GM21367 (cell line): Measurements from ENCODE around the gene CCL20.
"Not testable (repeated sequence)": the region's sequence is repeated elsewhere in the genome, so short reads cannot be mapped to it uniquely, and the experiment has no call there.

ENCODE experiments used
- ATAC-seq: cut with Tn5 transposase; IDR thresholded peaks from one replicate; pipeline ENCODE4 v1.9.1; 2021; ENCODE audit not compliant: unreplicated experiment

The CCL20 gene, protein sequence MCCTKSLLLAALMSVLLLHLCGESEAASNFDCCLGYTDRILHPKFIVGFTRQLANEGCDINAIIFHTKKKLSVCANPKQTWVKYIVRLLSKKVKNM

DNA sequence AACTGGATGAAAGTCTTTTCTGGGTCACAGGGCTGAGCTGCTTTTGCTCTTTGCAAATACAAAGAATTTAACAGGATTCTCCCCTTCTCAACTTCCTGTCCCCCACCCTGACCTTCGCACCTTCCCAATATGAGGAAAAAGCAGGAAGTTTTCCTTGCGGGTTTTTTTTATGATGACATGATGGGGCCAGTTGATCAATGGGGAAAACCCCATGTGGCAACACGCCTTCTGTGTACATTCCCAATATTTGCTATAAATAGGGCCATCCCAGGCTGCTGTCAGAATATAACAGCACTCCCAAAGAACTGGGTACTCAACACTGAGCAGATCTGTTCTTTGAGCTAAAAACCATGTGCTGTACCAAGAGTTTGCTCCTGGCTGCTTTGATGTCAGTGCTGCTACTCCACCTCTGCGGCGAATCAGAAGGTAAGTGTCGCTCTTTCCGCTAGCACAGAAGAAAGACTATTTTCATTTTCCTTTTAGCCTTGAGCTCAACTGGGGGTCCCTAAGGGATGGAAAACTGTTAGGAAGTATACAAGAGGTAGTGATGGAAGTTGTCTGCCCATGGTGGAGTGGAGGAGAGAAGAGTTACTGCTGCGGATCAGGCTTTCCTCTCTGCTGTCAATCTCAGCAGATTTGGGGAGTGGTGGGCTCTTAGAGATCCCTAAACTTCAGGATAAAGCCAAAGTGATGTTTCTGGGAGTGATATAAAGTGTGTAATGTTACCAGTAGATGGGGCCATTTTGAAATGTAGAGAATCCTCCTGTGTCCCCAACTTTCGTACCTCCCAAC, at the start of gene CCL20:
Gene CCL20, plus strand, starts transcription at position 281 of the 792 bp plus-strand sequence. Its CDS starts 70 bp downstream, at position 351.
- ATAC-seq = no peak

DNA sequence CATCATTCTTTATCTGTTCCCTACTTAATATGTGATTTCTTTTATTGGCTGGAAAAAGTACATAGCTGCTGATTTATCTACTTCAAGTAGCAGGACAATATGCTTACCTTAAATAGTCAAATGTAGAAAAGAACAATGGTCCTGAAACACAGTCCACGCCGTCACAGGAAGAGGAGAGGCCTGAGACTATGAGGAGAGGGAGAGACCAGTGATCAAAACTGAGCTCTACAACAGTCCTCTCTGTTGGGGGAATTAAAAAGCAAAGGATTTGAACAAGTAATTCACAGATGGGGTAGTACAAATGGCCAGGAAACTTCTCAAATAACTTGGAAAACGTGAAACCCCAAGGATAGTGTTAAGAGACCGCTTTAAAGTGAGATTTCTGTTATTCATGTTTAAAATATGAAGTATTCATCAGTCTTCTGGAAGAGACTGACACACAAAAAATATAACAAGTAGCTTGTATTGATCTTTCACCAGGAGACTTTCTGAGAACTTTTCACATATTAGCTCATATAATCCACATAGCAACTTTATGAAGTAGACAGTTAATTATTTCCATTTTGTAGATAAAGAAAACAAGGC, 47.8 kb upstream of the CCL20 start:
- ATAC-seq = no peak

DNA sequence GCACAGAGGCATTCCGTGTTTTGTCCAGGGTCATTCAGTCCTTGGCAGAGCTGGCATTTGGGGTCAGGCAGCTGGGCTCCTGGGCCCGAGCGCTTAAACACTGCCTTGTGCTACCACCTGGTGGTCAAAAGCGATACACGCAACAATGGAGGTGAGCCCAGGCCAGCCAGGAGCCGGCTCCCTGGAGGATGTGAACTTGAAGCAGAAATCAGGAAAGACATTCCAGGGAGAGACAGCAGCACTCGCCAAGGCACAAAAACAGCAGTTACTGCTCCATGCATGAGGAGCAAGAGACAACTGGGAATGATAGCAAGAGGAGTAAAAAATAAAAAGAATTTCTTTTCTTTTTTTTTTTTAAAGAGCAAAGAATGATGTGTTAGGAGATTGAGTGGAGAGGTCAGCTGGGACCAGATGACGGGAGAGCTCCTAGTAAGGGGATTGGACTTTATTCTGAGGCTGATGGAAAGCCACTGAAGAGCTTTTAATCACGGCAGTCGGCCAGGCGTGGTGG, 47.2 kb upstream of the CCL20 start:
- ATAC-seq = peak; percentile 98

DNA sequence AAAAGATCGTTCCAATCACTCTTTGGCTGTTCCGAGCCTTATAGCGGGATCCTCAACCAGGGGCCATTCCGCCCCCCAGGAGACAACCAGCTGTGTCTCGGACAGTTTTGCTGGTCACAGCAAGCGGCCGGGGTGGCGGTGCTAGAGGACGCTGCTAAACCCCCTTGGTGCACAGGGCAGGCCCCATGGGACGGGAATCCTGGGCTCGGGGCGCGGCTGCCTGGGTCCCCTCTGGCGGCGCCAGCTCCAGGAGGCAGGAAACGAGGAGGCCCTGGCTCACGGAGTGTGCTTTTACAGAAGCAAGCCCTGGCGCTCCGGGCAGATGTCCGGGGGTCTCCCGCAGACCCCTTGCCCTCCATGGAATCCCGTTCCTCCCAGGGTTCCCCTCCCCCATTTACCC, 45.8 kb upstream of the CCL20 start:
- ATAC-seq = no peak

DNA sequence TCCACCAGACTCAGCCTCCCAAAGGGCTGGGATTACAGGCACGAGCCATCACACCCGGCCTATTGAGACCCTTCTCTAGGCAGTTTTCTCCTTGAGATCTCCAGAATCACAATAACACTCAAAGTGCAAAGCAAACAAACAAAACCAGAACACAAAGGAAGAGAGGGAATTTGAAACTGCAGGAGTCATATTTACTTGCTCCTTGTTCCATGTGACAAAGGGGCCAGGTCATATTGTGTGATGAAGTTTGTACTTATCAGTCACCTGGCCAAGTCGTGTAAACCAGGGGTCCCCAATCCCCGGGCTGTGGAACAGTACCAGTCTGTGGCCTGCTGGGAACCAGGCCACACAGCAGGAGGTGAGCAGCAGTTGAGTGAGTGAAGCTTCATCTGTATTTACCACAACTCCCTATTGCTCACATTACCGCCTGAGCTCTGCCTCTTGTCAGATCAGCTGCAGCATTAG, 41.4 kb upstream of the CCL20 start:
- ATAC-seq = no peak

DNA sequence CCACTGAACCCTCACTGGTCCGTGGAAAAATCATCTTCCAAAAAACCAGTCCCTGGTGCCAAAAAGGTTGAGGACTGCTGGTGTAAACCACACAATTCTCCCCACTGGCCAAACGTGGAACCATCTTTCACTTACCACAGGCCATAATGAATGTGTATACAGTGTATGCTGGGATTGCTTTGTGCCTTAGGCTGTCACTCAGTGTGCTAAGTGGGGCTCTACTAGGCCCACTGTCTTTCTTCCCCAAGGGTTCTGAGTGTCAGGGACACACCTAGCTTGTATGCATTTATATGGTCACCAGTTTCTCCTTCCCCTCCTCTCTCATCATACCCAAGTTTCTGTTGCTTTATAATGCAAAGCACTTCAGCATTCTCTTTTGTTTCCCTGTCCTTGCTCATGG, 40.7 kb upstream of the CCL20 start:
- ATAC-seq = no peak

DNA sequence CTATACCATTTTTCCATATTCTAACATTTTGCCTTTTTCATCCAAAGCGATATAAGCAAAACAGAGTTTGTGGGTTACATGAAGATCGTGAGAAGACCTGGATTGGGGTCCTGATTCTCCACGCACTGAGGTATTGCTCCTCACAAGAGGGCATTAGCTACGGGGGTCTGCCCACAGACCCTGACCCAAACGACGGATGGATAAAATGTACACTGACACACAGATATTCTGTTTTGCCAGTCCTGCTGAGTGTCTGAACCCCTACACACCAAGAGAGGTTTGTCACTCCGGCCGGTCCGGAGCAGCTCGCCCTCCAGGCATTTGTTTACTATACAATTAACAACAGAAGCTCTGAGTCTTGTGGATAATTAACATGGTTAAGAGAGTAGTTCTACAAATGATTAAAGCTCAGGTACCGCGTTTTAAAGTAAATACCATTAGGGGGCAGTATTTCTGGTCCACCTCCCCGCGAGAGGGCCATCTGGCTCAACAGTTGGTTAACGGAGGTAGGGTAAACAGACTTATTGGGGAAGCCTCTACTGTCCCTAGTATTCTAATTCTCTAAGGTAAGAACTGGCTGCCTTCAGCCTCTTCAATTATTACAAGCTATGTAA, 39.5 kb upstream of the CCL20 start:
- no peak for ATAC-seq

DNA sequence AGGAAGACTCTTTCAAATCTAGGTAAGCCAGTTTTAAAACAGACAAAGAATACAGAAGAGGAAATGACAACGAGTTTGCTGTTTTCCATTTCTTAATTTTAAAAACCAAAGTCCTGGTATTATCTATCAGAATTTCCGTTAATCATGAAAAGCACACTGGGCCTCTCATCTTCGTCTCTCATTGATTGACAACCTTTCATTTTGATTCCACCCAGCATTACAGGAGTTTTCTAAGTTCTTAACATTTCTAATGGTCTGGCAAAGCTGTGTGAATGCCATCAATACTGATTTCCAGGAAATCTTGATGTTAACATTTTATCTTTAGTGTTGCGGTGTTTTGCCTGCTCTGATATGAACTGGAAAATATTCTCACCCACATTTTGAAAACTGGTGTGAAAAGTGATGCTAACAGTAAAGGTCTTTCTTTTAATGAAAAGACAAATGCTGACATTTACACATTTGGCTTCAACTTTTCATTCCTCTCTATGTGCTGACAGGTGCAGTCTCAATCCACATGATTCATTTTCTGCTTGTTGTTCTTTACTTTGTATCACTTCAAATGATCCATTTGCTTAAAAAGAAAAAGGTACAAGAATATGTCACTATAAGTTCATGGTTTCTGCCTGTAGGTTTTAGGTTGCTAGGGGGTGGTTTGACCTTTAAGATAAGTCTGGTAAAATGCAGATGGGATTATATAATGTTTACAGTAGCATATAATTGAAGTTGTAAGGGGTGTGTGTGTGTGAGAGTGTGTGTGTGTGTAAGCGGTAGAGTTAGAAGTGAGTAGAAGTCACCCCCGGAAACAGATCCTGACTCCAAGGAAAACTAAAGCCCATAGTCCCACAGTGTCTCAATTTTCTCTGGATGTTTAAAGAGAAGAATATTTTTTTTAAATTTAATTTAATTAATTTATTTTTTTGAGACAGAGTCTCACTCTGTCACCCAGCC, 38.5 kb upstream of the CCL20 start:
- ATAC-seq = no peak

DNA sequence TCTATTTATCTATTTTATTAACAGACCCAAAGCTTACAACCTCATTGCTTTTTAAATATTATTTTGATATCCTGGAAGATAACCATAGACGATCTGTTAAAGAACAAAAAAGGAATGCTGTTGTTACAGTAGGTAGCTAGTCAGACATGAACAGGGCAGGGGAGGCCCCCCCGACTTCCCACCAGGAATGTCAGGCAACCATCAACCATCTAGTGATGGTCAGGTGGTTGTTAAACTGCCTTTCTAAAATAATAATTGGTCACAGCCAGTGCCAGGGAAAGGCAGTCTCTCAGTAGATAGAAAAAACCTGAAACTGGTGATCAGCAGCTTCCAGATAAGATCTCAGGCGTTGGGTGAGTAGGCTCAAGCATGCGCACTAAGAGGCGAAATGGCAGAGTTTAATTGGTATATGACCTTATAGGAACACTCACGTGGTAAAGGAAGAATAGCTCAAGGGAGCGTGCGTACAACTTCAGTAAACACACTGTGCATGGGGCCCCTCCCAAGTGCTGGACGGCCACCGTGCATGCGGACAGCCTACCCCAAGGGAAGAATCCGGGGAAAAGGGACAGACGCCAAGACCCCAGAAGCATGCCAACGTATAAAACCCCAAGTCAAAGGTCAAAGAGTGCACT, 32.5 kb upstream of the CCL20 start:
- no peak for ATAC-seq

DNA sequence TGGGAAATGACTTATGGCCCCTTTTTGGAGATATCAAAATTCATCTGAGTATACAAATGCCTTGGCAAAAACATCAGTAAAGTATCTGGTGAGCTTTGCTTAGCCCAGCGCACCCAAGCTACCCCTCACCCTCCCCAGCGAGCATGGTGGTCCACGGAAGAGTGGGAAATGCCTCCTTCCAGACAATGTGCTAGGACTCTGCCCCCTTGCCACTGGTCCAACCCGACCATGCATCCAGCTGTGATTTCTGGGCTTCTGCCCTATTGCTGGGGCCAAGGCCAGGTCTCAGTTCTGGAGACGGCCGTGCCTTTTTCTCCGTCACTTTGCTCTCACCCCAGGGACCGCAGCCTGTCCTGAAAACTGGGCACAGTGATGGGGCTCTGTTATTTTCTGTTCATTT, 31.8 kb upstream of the CCL20 start:
- ATAC-seq = no peak

DNA sequence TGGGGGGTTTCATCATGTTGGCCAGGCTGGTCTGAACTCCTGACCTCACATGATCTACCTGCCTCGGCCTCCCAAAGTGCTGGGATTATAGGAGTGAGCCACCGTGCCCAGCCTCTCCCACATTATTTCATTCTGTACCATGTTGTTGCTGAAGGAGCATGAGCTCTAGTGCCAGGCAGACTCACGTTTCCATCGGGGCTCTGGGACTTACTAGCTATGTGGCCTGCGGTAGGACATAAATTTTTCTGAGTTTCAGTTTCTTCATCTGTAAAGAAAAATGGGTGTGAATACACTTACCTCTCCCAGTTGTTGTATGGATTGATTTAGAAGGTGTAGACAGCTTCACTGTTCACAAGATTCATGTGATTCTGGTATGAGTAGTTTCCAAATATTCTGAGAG, 30.8 kb upstream of the CCL20 start:
- ATAC-seq = peak; percentile 34

DNA sequence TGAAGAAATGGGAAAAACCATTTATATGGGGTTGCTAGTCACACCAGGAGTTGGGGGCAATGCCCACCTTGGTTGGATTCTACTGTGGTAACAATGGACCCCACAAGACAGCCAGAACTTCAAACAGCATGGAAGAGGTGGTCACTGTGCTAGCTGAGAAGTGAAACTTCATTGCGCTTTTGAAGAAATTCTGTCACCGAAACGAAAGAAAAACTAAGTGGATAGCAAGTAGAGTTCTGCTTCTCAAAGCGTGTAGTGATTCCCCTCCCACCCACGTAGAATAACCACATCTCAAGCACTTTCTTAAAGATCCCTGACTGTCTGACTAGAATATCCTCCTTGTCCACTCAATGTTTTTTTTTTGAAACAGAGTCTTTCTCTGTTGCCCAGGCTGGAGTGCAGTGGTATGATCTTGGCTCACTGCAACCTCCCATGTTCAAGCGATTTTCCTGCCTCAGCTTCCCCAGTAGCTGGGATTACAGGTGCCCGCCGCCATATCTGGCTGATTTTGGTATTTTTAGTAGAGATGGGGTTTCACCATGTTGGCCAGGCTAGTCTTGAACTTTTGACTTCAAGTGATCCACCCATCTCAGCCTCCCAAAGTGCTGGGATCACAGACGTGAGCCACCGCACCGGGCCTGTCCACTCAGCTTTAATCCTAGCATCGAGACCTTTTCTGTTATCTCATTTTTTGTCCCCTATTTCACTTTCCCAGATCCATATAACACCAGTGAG, 30.1 kb upstream of the CCL20 start:
- ATAC-seq = peak; percentile 98

DNA sequence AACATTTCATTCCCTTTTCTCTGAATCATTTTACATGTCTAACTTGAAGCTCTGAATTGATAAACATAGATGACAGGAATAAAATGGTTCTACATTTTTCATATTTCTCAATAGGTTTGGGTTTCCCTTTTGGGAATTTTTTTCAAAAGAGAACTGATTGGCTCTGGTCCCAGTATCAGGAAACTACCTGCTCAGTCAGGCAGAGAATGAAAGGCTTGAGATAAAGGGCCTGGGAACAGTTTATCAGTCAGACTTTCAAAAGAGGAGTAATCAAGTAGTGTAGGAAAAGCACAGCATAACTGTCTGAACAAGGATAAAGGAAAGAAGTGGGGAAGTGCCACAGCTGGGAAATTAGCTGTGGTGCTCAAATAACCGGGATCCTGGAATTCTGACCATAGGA, 28.3 kb upstream of the CCL20 start:
- ATAC-seq = no peak

DNA sequence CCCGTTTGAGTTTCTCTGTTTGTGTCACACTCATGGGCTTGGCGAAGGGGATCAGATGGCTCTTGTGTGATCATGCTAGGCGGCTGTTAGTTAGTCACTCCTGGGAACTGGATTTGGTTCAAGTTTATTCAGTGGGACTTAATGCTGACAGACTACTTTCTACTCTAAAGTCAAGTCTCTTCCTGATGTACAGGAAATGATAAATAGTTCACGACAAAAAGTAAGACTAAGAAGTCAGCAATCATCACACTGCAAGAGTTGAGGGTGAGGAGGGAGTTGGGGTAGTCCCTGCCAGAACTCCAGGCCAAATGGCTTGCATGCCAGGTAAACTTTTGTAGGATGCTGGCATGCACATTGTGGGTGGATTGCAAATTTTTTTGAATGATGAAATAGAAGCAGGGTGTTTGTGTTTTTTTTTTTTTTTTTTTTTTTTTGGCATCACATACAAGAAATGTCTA, 25.1 kb upstream of the CCL20 start:
- no peak for ATAC-seq

DNA sequence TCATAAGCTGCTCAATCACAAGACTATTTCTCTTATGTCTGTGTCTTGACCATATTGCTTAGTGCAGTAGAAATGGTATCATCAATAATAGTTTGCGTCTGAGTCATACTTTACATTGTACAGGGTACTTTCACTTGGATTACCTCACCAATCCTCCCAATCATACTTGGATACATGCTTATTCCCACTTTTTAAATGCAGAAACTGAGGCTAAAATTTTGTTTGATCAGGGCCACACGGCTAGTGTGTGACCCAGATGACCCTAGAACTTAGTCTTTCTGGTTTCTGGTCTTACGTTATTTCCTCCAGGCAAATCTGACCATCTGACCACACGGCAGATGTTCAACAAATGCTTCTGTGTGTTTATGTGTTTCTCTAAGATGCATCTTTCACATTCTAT, 23.8 kb upstream of the CCL20 start:
- ATAC-seq = no peak

DNA sequence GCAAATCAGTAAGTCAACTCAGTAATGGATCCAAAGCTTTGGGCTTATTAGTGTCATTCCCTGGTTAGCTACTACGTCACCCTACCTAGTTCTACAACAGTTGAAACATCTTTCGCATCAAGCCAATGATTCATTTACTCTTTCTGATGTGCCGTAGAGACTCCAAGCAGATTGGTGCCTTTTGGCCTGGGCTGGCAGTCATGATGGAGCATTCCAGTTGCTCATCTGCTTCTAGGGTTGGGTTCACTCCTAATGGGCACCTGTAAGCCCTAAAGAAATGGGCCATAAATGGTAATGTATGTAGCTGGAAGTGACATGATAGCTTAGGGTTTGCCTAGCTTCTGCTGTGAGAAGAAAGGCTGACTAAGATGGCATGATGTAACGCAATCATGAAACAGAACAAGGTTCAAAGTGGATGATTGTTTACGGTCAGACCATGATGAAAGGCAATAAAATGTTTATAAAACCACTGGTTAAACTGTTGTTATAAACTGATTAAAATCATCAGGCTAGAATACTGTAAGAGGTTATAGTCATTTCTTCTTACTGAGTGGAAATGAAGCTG, 20.4 kb upstream of the CCL20 start:
- no peak for ATAC-seq

DNA sequence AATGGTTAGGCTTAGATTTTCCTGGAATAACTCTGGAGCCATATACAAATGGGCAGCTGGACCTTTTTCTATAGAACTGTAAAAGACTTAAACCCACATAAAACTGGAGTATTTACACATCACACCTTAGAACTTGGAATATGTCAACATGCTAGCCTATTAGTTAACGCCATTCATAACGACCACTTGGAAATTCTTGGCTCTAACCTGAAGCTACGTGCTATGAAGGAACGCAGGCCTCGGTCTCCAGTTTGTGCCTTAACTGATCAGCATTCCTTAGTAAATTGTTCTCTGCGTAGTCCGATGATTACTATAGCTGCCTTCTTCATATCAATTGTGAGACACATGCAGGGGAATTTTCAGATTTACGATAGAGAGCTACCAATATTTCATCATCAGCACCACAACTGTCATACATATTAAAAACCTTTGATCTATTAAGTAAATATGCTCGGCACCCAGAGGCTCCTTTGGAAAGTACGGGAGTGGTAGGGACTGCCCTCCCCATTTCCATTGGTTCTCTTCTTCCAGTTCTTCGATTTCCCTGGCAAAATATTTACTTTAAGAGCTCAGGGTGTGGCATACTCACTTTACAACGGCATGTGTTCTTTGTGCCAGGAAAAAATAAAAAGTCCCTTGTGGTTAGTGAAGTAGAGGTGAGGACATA, 17.5 kb upstream of the CCL20 start:
- no peak for ATAC-seq

DNA sequence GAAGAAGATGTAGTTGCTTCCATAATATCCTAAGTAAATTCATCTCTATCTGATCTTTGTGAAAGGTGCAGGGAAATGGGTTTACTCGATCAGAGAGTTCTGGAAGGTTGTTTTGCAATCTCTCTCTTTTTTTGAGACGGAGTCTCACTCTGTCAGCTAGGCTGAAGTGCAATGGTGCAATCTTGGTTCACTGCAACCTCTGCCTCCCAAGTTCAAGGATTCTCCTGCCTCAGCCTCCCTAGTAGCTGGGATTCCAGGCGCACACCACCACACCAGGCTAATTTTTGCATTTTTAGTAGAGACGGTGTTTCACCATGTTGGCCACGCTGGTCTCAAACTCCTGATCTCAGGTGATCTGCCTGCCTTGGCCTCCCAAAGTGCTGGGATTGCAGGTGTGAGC, 16.9 kb upstream of the CCL20 start:
- not testable (repeated sequence) for ATAC-seq

DNA sequence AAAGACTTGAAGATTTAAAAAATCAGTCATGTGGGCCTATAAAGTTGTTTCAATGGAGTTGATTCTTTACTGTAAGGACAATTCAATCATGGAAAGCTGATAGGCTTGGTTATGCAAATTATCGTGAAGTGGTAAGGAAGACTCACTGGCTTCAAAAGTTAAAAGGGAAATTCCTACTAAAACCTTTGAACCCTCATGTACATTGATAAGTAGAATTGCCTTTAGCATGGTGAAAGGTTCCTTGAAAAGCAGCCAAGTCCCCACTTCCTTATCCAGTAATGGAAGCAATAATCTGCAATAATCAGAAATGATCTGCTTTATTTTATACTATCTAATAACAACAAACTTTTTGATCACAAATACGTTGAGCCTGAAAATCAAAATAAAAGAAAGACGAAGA, 14.4 kb upstream of the CCL20 start:
- no peak for ATAC-seq
